Upper lobe of left lung (tissue), 6 donors: ENCODE measurements around the gene ABLIM2. TPM values are rescaled to one million over a fixed set of nuclear protein-coding genes. Genes with fewer than 3 reads are reported as not detected.

Experiments used
- ATAC-seq, 2 donors: fragments of 200-7000 bp; cut with Tn5 transposase; one replicate each; pipeline ENCODE4 v1.9.1; 2022; ENCODE audit warnings: mild to moderate bottlenecking in 2 of 2, moderate library complexity in 2 of 2; ENCODE audit not compliant: low FRiP score in 2 of 2
- DNase-seq, 2 donors: peaks; one replicate each; pipeline ENCODE4 v3.0.0-alpha.2; 2019 to 2020
- H3K27ac ChIP-seq, 4 donors: fragments of 200-600 bp; sonication (generic); one replicate each; pipeline ENCODE4 v1.5.1; 2016 to 2019
- H3K27me3 ChIP-seq, 4 donors: fragments of 200-600 bp; sonication (generic); one replicate each; pipeline ENCODE4 v1.5.1; 2017 to 2019
- H3K36me3 ChIP-seq, 4 donors: fragments of 200-600 bp; sonication (generic); one replicate each; pipeline ENCODE4 v1.5.1; 2016 to 2019
- H3K4me1 ChIP-seq, 4 donors: fragments of 200-600 bp; sonication (generic); one replicate each; pipeline ENCODE4 v1.5.1; 2018 to 2019
- H3K4me3 ChIP-seq, 4 donors: fragments of 200-600 bp; sonication (generic); one replicate each; pipeline ENCODE4 v1.5.1; 2017 to 2019; ENCODE audit warnings: mild to moderate bottlenecking in 2 of 4, moderate library complexity in 1 of 4
- H3K9me3 ChIP-seq, 4 donors: fragments of 200-600 bp; sonication (generic); one replicate each; pipeline ENCODE4 v1.5.1; 2018 to 2019
- EP300 ChIP-seq, 4 donors: sonication (generic); formaldehyde crosslinking; IDR thresholded peaks; one replicate each; pipeline ENCODE4 v1.5.1; 2017; ENCODE audit warnings: antibody characterized with exemption in 4 of 4, control low read depth in 2 of 4
- POLR2A ChIP-seq, 4 donors: fragments of 450-650 bp; IDR thresholded peaks; one replicate each; pipeline ENCODE4 v1.5.1; 2016 to 2017; ENCODE audit warnings: antibody characterized with exemption in 4 of 4, mild to moderate bottlenecking in 2 of 4
- POLR2AphosphoS5 ChIP-seq, 2 donors: sonication (generic); formaldehyde crosslinking; IDR thresholded peaks; one replicate each; pipeline ENCODE4 v1.5.1; 2017; ENCODE audit warnings: antibody characterized with exemption in 2 of 2
- WGBS, 2 donors: methylation state at CpG; one replicate each; pipeline ENCODE4 v1.1.5; 2017 to 2018; 5-methylcytosine and 5-hydroxymethylcytosine counted together
- total RNA-seq, 6 donors: library from RNA; depleted of rRNA in 4 of 6; stranded (reverse); fragments of >200 nt in 4 of 6; gene quantifications; one replicate each; pipeline versions ENCODE4 v1.1.0 to v1.2.1, GENCODE V29; 2016 to 2021
- TF ChIP-seq, protein P1 (sequence below), 6 experiments: fragments of 450-650 bp in 4 of 6; fragments of 200-600 bp in 2 of 6; sonication (generic) in 2 of 6; IDR thresholded peaks; one replicate each; pipeline ENCODE4 v1.5.1; 2016 to 2019; ENCODE audit warnings: antibody characterized with exemption in 6 of 6
- donor health status: DM: no; HTN: no; CAD: no; lungs with moderate emphysema.
- donor health status: DM: no; HTN: yes; CAD: no; lungs with severe emphysema.

Gene ABLIM2
- total RNA-seq, 6 donors from 2014 or later: 3.6 to 36.9 (median 8.1) TPM

DNA sequence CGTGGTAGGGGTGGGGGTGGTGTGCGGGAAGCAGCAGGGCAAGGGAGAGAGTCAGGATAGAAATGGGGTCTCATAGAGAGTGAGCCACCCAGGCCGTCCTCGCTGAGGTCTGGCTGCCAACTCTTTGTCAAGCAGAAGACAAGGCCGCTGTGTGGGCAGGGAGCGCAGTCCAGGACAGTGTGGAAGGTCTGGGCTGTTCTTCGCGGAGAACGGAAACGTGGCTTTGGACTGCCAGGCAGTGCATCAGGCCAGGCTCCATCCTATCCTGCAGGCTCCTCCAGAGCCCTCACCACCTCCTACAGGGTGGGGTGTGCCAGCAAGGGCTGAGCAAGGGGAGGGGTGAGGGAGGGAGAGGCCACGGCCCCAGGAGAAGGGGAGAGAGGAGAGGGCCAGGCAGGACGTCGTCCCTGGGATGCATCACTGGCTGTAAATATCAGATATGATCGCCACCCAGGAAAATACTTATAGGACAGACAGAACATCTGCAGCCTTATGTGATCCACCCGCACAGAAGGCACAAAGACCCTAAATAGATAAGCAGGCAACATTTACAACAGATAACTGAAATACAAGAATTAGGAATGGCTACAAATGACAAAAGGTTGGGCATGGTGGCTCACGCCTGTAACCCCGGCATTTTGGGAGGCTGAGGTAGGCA, 85.3 kb downstream of the ABLIM2 start:
- no peak overlapping the region for H3K27ac ChIP-seq
- 84 to 89% methylated on average over 17 of the region's 17 CpGs for WGBS, 2 donors
- no peaks in the 10 kb centered on the region for H3K27me3 ChIP-seq
- H3K36me3 ChIP-seq: no peaks in the 10 kb centered on the region
- no peaks in the 10 kb centered on the region for H3K4me1 ChIP-seq
- TF ChIP-seq EP300 (IDR thresholded peaks at IDR 0.05): no peak
- TF ChIP-seq, protein P1, sequence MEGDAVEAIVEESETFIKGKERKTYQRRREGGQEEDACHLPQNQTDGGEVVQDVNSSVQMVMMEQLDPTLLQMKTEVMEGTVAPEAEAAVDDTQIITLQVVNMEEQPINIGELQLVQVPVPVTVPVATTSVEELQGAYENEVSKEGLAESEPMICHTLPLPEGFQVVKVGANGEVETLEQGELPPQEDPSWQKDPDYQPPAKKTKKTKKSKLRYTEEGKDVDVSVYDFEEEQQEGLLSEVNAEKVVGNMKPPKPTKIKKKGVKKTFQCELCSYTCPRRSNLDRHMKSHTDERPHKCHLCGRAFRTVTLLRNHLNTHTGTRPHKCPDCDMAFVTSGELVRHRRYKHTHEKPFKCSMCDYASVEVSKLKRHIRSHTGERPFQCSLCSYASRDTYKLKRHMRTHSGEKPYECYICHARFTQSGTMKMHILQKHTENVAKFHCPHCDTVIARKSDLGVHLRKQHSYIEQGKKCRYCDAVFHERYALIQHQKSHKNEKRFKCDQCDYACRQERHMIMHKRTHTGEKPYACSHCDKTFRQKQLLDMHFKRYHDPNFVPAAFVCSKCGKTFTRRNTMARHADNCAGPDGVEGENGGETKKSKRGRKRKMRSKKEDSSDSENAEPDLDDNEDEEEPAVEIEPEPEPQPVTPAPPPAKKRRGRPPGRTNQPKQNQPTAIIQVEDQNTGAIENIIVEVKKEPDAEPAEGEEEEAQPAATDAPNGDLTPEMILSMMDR (IDR thresholded peaks at IDR 0.05): no peak
- TF ChIP-seq POLR2AphosphoS5 (IDR thresholded peaks at IDR 0.05): no peak
- no peak for TF ChIP-seq POLR2A (IDR thresholded peaks at IDR 0.05)
- DNase-seq (no peak), ATAC-seq (no peak)
- H3K9me3 ChIP-seq: no peaks in the 10 kb centered on the region
- no peak overlapping the region for H3K4me3 ChIP-seq

DNA sequence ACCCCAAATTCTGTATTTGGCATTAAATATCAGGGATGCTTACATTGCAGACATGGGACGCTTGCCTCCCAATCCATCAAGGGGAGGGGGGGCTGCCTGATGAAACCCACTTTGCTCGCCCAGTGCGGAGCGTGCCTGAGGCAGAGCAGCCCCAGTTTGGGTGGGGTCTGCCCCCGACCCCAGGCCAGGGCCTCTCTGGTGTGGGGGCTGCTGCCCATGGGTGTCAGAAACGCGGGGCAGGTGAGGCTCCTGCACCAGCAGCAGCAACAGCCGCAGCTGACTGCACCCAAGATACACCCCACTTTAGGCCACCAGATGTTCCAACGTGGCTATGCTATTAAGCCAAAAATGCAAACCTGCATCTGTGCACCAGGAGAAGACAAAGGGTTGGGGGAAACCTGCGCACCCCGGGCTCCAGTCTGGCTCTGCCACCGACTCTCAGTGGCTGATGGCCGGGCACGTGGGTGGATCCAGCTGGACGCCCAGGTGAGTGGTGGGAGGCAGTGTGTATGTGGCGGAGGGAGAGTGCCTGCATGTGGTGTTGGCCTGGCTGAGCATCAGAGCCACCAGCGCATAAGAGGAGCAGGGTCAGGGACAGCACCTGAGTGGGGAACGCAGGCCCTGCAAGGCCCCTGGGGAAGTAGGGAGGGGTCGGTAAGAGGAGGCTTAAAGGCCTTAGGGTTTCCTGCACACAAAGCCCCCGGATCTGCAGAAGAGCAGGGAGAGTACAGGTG, 86.2 kb downstream of the ABLIM2 start:
- TF ChIP-seq, protein P1 (IDR thresholded peaks at IDR 0.05): no peak
- TF ChIP-seq POLR2A (IDR thresholded peaks at IDR 0.05): no peak
- no peak for TF ChIP-seq POLR2AphosphoS5 (IDR thresholded peaks at IDR 0.05)
- no peak for TF ChIP-seq EP300 (IDR thresholded peaks at IDR 0.05)
- 85 to 86% methylated on average over 12 to 20 of the region's 20 CpGs for WGBS, 2 donors
- ATAC-seq: no peak

DNA sequence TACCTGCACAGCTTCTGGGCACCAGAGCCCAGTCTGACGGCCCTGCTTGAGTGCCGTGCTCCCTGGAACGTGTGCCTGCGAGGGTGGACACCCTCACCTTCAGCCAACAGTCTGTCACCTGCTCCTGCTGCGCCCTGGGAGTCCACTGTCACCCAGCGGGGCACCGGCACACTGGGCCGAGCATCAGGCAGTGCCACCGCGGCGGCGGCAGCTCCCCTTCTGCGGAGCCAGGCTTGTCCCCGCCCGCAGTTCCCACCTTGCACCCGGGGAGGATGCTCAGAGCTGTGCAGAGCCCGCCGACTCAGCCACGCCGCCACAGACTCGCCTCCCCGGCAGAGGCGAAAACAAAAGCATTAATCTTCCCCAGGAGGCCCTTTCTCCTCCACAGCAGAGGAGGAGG, 86.8 kb downstream of the ABLIM2 start:
- Histone ChIP-seq H3K4me3 (no peak overlapping the region), H3K9me3 (no peaks in the 10 kb centered on the region), H3K27ac (no peak overlapping the region), H3K4me1 (no peaks in the 10 kb centered on the region), H3K27me3 (no peaks in the 10 kb centered on the region), H3K36me3 (no peaks in the 10 kb centered on the region)
- no peak for ATAC-seq
- 37 to 55% methylated on average over 16 to 19 of the region's 23 CpGs for WGBS, 2 donors
- TF ChIP-seq, protein P1 (IDR thresholded peaks at IDR 0.05): no peak
- no peak for TF ChIP-seq POLR2A (IDR thresholded peaks at IDR 0.05)
- TF ChIP-seq POLR2AphosphoS5 (IDR thresholded peaks at IDR 0.05): no peak
- no peak for TF ChIP-seq EP300 (IDR thresholded peaks at IDR 0.05)
- DNase-seq: no peak

More for the DNA sequence above, 86.2 kb downstream of the ABLIM2 start:
- Histone ChIP-seq H3K36me3 (no peaks in the 10 kb centered on the region), H3K4me1 (no peaks in the 10 kb centered on the region), H3K4me3 (no peak overlapping the region), H3K27ac (no peak overlapping the region), H3K27me3 (no peaks in the 10 kb centered on the region), H3K9me3 (no peaks in the 10 kb centered on the region)
- no peak for DNase-seq

DNA sequence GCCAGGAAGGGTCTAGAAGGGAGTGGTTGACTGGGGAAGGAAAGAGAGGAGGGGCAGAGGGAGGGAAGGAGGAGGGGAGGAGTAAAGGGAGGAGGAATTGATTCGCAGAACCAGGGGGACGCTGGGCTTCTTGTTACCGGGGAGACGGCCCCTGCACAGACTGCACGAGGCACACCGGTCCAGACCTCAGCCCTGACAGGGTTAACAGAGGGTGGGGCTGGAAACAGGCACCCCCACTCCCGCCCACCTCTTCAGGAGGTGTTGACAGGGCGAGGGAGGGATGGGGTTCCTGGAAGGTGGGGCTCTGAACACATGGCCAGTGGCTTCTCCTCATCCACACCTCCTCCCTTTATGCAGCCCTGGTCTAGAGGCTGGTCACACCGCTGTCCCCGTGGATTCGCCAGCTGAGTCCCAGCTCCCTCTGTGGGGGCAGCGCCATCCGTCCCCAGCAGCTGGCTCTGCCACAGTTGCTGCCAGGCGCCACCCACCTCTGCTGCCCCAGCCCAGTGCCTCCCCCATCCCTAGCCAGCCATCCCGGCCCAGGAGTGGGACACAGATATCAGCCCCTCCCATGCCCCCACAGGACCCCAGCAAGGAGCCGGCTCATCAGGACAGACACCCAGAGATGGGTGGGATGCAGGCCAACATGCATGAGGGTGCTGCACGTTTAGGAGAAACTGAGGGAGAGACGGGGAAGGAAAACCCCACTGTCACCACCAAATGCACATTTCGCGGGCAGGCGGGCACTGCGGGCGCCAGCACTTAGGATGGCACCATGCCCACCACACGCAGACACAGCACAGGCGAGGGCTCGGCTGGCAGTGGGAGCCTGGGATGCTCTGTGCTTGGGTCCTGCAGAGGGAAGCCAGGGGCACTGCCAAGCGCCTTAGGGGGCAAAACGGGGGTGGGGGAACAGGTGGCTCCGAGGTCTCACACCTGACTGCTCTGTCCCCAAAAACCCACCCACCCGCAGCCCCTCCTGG, 87.6 kb downstream of the ABLIM2 start:
- ATAC-seq (no peak), DNase-seq (no peak)
- Histone ChIP-seq H3K4me1 (no peaks in the 10 kb centered on the region), H3K36me3 (no peaks in the 10 kb centered on the region), H3K9me3 (no peaks in the 10 kb centered on the region), H3K27ac (no peak overlapping the region), H3K4me3 (no peak overlapping the region), H3K27me3 (no peaks in the 10 kb centered on the region)
- WGBS, 2 donors: 25 to 52% methylated on average over 11 to 29 of the region's 30 CpGs
- TF ChIP-seq EP300 (IDR thresholded peaks at IDR 0.05) (no peak), POLR2A (IDR thresholded peaks at IDR 0.05) (no peak), POLR2AphosphoS5 (IDR thresholded peaks at IDR 0.05) (no peak)
- TF ChIP-seq, protein P1 (IDR thresholded peaks at IDR 0.05): no peak
